HepG2 (cell line): ENCODE data around the gene CNNM4. TPM values are rescaled to one million over a fixed set of nuclear protein-coding genes. Genes with fewer than 3 reads are reported as not detected.

ENCODE experiments used
- GATAD2A ChIP-seq: IDR thresholded peaks from 2 replicates; pipeline ENCODE4 v1.6.1; 2016
- SALL2 ChIP-seq: sonication (generic); formaldehyde crosslinking; IDR thresholded peaks from 2 replicates; pipeline ENCODE4 v1.8.1; 2023; ENCODE audit warnings: mild to moderate bottlenecking, missing genetic modification reagents, inconsistent platforms
- SIX1 ChIP-seq: sonication (generic); formaldehyde crosslinking; IDR thresholded peaks from 2 replicates; pipeline ENCODE4 v1.4.0; 2020; ENCODE audit warnings: missing genetic modification reagents, borderline replicate concordance
- STAT5B ChIP-seq: sonication (generic); formaldehyde crosslinking; IDR thresholded peaks from 2 replicates; pipeline ENCODE4 v1.4.0; 2020; ENCODE audit warnings: missing genetic modification reagents
- YY1 ChIP-seq: IDR thresholded peaks from 2 replicates; pipeline ENCODE4 v1.6.1; 2011; ENCODE audit warnings: low read length, low read depth, moderate library complexity, mild to moderate bottlenecking; ENCODE audit not compliant: insufficient read depth, insufficient replicate concordance
- ZBTB20 ChIP-seq: sonication (generic); formaldehyde crosslinking; IDR thresholded peaks from 2 replicates; pipeline ENCODE4 v1.8.1; 2023; ENCODE audit warnings: missing genetic modification reagents, low read depth, mild to moderate bottlenecking, borderline replicate concordance
- ZNF44 ChIP-seq: sonication (generic); formaldehyde crosslinking; IDR thresholded peaks from 2 replicates; pipeline ENCODE4 v1.5.1; 2020; ENCODE audit warnings: mild to moderate bottlenecking, missing genetic modification reagents
- ZNF556 ChIP-seq: sonication (generic); formaldehyde crosslinking; IDR thresholded peaks from 2 replicates; pipeline ENCODE4 v1.4.0; 2020; ENCODE audit warnings: mild to moderate bottlenecking, missing genetic modification reagents, borderline replicate concordance
- ZSCAN31 ChIP-seq: sonication (generic); formaldehyde crosslinking; IDR thresholded peaks from 2 replicates; pipeline ENCODE4 v1.5.0; 2020; ENCODE audit warnings: low read depth, mild to moderate bottlenecking, missing genetic modification reagents
- polyA plus RNA-seq, 8 experiments: library from polyadenylated mRNA; depleted of rRNA in 3 of 8; stranded (reverse) in 7 of 8; unstranded in 1 of 8; fragments of >200 nt; fragmentation: Illumina TruSeq in 4 of 8; extraction: Trizol in 4 of 8; gene quantifications; 2 replicates each; pipeline versions ENCODE4 v1.2.1 to v1.2.3, GENCODE V29; 2011 to 2016; ENCODE audit warnings: low read depth in 4 of 8, missing spikeins in 1 of 8, mixed read lengths in 1 of 8; ENCODE audit not compliant: insufficient read depth in 1 of 8
- total RNA-seq, 5 experiments: library from RNA; depleted of rRNA; stranded (reverse); fragments of >200 nt; fragmentation: Illumina TruSeq; extraction: Trizol; gene quantifications; 2 replicates each; pipeline ENCODE4 v1.2.3, GENCODE V29; 2016; ENCODE audit warnings: low read depth in 1 of 5
- TF ChIP-seq, protein P1 (sequence below): sonication (generic); formaldehyde crosslinking; conservative IDR thresholded peaks from 2 replicates; pipeline ENCODE4 v1.8.0; 2022; ENCODE audit warnings: low read depth, missing genetic modification reagents
- TF ChIP-seq, protein P2 (sequence below): sonication (generic); formaldehyde crosslinking; IDR thresholded peaks from 2 replicates; pipeline ENCODE4 v1.5.1; 2020; ENCODE audit warnings: missing genetic modification reagents, mild to moderate bottlenecking, borderline replicate concordance
- TF ChIP-seq, protein P3 (sequence below): sonication (generic); formaldehyde crosslinking; IDR thresholded peaks from 2 replicates; pipeline ENCODE4 v1.4.0; 2020; ENCODE audit warnings: missing genetic modification reagents, borderline replicate concordance
- TF ChIP-seq, protein P4 (sequence below): sonication (generic); formaldehyde crosslinking; IDR thresholded peaks from 2 replicates; pipeline ENCODE4 v1.4.0; 2020; ENCODE audit warnings: low read depth, mild to moderate bottlenecking, missing genetic modification reagents
- TF ChIP-seq, protein P5 (sequence below): sonication (generic); formaldehyde crosslinking; conservative IDR thresholded peaks from 2 replicates; pipeline ENCODE4 v1.8.0; 2022; ENCODE audit warnings: missing genetic modification reagents
- TF ChIP-seq, protein P6 (sequence below): sonication (generic); formaldehyde crosslinking; IDR thresholded peaks from 2 replicates; pipeline ENCODE4 v1.4.0; 2020; ENCODE audit warnings: missing genetic modification reagents, low read depth, mild to moderate bottlenecking, borderline replicate concordance

CNNM4 gene
- total and polyA plus RNA-seq, 2 of the 13 experiments (the other 11 are each of a cell fraction or from before 2014, with no cell fraction given) = 5.9 to 8.4 TPM

DNA sequence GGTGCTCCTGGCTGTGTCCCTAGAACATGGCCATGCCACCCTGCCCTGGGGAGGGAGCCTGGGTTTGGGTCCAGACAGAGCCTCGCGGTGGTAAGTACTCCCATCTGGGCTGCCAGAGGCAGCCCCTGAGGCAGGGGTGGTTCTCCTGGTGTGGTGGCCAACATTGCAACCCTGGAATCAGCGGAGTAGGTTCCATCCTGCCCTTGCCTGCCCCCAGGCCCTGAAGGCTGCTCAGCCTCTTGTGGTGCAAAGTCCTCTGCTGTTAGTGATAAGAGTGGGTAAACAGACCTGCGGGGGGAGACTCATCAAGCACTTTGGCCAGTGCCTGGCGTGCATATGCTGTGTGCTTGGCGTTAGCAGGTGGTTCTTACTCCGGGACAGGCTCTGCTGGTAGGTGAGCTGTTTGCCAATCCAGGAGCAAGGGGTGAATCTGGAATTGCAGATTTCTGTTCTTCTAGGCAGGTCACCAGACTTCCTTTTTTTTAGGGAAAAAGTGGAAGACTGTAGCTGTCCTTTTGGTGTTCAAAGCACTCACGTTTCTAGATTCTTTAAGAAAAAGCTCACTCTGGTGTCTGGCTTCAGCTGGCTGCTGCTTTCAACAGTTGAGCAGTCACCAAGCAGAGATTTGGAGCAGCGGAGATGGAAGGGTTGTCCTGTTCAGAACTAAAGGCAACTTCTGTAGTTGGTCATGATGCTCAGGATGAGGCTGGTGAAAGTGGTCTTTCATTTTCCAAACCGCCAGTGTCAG lies 58.6 kb downstream of the CNNM4 start (continued):
- TF ChIP-seq, protein P1, sequence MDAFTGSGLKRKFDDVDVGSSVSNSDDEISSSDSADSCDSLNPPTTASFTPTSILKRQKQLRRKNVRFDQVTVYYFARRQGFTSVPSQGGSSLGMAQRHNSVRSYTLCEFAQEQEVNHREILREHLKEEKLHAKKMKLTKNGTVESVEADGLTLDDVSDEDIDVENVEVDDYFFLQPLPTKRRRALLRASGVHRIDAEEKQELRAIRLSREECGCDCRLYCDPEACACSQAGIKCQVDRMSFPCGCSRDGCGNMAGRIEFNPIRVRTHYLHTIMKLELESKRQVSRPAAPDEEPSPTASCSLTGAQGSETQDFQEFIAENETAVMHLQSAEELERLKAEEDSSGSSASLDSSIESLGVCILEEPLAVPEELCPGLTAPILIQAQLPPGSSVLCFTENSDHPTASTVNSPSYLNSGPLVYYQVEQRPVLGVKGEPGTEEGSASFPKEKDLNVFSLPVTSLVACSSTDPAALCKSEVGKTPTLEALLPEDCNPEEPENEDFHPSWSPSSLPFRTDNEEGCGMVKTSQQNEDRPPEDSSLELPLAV = no peak
- TF ChIP-seq, protein P2, sequence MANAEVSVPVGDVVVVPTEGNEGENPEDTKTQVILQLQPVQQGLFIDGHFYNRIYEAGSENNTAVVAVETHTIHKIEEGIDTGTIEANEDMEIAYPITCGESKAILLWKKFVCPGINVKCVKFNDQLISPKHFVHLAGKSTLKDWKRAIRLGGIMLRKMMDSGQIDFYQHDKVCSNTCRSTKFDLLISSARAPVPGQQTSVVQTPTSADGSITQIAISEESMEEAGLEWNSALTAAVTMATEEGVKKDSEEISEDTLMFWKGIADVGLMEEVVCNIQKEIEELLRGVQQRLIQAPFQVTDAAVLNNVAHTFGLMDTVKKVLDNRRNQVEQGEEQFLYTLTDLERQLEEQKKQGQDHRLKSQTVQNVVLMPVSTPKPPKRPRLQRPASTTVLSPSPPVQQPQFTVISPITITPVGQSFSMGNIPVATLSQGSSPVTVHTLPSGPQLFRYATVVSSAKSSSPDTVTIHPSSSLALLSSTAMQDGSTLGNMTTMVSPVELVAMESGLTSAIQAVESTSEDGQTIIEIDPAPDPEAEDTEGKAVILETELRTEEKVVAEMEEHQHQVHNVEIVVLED (CRISPR knock-in tag) = peak; percentile 70
- peak; percentile 91; the same call in 1 of the 2 replicates for TF ChIP-seq ZNF556 (CRISPR knock-in tag)
- TF ChIP-seq, protein P3, sequence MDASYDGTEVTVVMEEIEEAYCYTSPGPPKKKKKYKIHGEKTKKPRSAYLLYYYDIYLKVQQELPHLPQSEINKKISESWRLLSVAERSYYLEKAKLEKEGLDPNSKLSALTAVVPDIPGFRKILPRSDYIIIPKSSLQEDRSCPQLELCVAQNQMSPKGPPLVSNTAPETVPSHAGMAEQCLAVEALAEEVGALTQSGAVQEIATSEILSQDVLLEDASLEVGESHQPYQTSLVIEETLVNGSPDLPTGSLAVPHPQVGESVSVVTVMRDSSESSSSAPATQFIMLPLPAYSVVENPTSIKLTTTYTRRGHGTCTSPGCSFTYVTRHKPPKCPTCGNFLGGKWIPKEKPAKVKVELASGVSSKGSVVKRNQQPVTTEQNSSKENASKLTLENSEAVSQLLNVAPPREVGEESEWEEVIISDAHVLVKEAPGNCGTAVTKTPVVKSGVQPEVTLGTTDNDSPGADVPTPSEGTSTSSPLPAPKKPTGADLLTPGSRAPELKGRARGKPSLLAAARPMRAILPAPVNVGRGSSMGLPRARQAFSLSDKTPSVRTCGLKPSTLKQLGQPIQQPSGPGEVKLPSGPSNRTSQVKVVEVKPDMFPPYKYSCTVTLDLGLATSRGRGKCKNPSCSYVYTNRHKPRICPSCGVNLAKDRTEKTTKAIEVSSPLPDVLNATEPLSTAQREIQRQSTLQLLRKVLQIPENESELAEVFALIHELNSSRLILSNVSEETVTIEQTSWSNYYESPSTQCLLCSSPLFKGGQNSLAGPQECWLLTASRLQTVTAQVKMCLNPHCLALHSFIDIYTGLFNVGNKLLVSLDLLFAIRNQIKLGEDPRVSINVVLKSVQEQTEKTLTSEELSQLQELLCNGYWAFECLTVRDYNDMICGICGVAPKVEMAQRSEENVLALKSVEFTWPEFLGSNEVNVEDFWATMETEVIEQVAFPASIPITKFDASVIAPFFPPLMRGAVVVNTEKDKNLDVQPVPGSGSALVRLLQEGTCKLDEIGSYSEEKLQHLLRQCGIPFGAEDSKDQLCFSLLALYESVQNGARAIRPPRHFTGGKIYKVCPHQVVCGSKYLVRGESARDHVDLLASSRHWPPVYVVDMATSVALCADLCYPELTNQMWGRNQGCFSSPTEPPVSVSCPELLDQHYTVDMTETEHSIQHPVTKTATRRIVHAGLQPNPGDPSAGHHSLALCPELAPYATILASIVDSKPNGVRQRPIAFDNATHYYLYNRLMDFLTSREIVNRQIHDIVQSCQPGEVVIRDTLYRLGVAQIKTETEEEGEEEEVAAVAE = peak; percentile 79; the same call in 1 of the 2 replicates
- TF ChIP-seq ZBTB20 = peak; percentile 95; the same call in 1 of the 2 replicates
- TF ChIP-seq GATAD2A (CRISPR knock-in tag) = peak; percentile 99
- TF ChIP-seq, protein P4, sequence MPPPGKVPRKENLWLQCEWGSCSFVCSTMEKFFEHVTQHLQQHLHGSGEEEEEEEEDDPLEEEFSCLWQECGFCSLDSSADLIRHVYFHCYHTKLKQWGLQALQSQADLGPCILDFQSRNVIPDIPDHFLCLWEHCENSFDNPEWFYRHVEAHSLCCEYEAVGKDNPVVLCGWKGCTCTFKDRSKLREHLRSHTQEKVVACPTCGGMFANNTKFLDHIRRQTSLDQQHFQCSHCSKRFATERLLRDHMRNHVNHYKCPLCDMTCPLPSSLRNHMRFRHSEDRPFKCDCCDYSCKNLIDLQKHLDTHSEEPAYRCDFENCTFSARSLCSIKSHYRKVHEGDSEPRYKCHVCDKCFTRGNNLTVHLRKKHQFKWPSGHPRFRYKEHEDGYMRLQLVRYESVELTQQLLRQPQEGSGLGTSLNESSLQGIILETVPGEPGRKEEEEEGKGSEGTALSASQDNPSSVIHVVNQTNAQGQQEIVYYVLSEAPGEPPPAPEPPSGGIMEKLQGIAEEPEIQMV = peak; percentile 69; the same call in 1 of the 2 replicates
- TF ChIP-seq ZSCAN31 (CRISPR knock-in tag) = peak; percentile 91
- TF ChIP-seq SIX1 = peak; percentile 71; the same call in 1 of the 2 replicates
- peak; percentile 79; the same call in 1 of the 2 replicates for TF ChIP-seq SALL2 (CRISPR knock-in tag)
- TF ChIP-seq YY1 = peak; percentile 44
- TF ChIP-seq, protein P5, sequence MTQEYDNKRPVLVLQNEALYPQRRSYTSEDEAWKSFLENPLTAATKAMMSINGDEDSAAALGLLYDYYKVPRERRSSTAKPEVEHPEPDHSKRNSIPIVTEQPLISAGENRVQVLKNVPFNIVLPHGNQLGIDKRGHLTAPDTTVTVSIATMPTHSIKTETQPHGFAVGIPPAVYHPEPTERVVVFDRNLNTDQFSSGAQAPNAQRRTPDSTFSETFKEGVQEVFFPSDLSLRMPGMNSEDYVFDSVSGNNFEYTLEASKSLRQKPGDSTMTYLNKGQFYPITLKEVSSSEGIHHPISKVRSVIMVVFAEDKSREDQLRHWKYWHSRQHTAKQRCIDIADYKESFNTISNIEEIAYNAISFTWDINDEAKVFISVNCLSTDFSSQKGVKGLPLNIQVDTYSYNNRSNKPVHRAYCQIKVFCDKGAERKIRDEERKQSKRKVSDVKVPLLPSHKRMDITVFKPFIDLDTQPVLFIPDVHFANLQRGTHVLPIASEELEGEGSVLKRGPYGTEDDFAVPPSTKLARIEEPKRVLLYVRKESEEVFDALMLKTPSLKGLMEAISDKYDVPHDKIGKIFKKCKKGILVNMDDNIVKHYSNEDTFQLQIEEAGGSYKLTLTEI = no peak
- TF ChIP-seq ZNF44 (CRISPR knock-in tag) = no peak
- TF ChIP-seq STAT5B (CRISPR knock-in tag) = peak; percentile 65; the same call in 1 of the 2 replicates
- TF ChIP-seq, protein P6, sequence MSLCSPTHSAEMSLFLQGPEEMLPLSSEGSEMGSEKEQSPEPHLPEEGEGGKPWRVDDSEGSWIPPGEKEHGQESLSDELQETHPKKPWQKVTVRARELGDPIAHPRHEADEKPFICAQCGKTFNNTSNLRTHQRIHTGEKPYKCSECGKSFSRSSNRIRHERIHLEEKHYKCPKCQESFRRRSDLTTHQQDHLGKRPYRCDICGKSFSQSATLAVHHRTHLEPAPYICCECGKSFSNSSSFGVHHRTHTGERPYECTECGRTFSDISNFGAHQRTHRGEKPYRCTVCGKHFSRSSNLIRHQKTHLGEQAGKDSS (CRISPR knock-in tag) = peak; percentile 91
